Liver (tissue), 9 donors: ENCODE results near the gene KARS1. TPM values are rescaled to one million over a fixed set of nuclear protein-coding genes. Genes with fewer than 3 reads are reported as not detected.

Experiments used
- DNase-seq: peaks from one replicate; pipeline ENCODE4 v3.0.0-alpha.2; 2017; ENCODE audit warnings: low spot score
- H3K27ac ChIP-seq, 2 donors: one replicate each; pipeline ENCODE4 v1.7.0; 2013; ENCODE audit warnings: inconsistent platforms in 2 of 2, low read length in 2 of 2, control low read depth in 1 of 2, low read depth in 1 of 2, mild to moderate bottlenecking in 1 of 2
- H3K27me3 ChIP-seq, 4 donors: one replicate each; pipeline versions ENCODE4 v1.6.1 to v1.7.0; 2013; ENCODE audit warnings: low read length in 3 of 4, inconsistent platforms in 1 of 4, mild to moderate bottlenecking in 1 of 4, moderate library complexity in 1 of 4; ENCODE audit not compliant: control insufficient read depth in 4 of 4, insufficient read depth in 4 of 4
- H3K36me3 ChIP-seq, 4 donors: one replicate each; pipeline versions ENCODE4 v1.6.1 to v1.7.0; 2013; ENCODE audit warnings: low read length in 3 of 4, mild to moderate bottlenecking in 3 of 4, low read depth in 1 of 4, moderate library complexity in 1 of 4; ENCODE audit not compliant: control insufficient read depth in 4 of 4, insufficient read depth in 3 of 4
- H3K4me1 ChIP-seq, 4 donors: one replicate each; pipeline versions ENCODE4 v1.6.1 to v1.7.0; 2013; ENCODE audit warnings: low read length in 3 of 4, mild to moderate bottlenecking in 3 of 4, moderate library complexity in 1 of 4; ENCODE audit not compliant: control insufficient read depth in 4 of 4, insufficient read depth in 4 of 4
- H3K4me3 ChIP-seq, 3 donors: one replicate each; pipeline versions ENCODE4 v1.6.1 to v1.7.0; 2013; ENCODE audit warnings: low read length in 3 of 3, control low read depth in 1 of 3, low read depth in 1 of 3, mild to moderate bottlenecking in 1 of 3
- H3K9ac ChIP-seq, 2 donors: one replicate each; pipeline ENCODE4 v1.7.0; 2013; ENCODE audit warnings: low read length in 2 of 2, mild to moderate bottlenecking in 2 of 2, moderate library complexity in 2 of 2, control low read depth in 1 of 2, low read depth in 1 of 2
- H3K9me3 ChIP-seq, 4 donors: one replicate each; pipeline versions ENCODE4 v1.6.1 to v1.7.0; 2013; ENCODE audit warnings: low read length in 3 of 4; ENCODE audit not compliant: control insufficient read depth in 4 of 4
- ATF3 ChIP-seq: IDR thresholded peaks from 2 replicates; pipeline ENCODE4 v1.6.1; 2016; ENCODE audit warnings: antibody characterized with exemption
- CTCF ChIP-seq: fragments of 150-350 bp; IDR thresholded peaks from 2 replicates; pipeline ENCODE4 v1.5.1; 2017; ENCODE audit warnings: improper control_type of control experiment, low read depth, low read length; ENCODE audit not compliant: missing input control
- EGR1 ChIP-seq, 2 donors: IDR thresholded peaks; 2 replicates each; pipeline ENCODE4 v1.6.1; 2016 to 2018; ENCODE audit warnings: antibody characterized with exemption in 2 of 2, low read depth in 2 of 2
- FOXA1 ChIP-seq: IDR thresholded peaks from 2 replicates; pipeline ENCODE4 v1.6.1; 2016; ENCODE audit warnings: antibody characterized with exemption
- FOXA2 ChIP-seq: IDR thresholded peaks from 2 replicates; pipeline ENCODE4 v1.6.1; 2016; ENCODE audit warnings: antibody characterized with exemption
- GABPA ChIP-seq, 2 donors: IDR thresholded peaks in 1 of 2; conservative IDR thresholded peaks in 1 of 2; 2 replicates each; pipeline ENCODE4 v1.6.1; 2016; ENCODE audit warnings: antibody characterized with exemption in 2 of 2, mild to moderate bottlenecking in 1 of 2, moderate library complexity in 1 of 2
- HNF4A ChIP-seq, 2 donors: conservative IDR thresholded peaks; 2 replicates each; pipeline ENCODE4 v1.6.1; 2016; ENCODE audit warnings: antibody characterized with exemption in 2 of 2, mild to moderate bottlenecking in 2 of 2
- HNF4G ChIP-seq: IDR thresholded peaks from 2 replicates; pipeline ENCODE4 v1.6.1; 2016; ENCODE audit warnings: antibody characterized with exemption
- JUND ChIP-seq, 2 donors: IDR thresholded peaks; 2 replicates each; pipeline ENCODE4 v1.6.1; 2016; ENCODE audit warnings: antibody characterized with exemption in 2 of 2
- NR2F2 ChIP-seq: IDR thresholded peaks from 2 replicates; pipeline ENCODE4 v1.6.1; 2016; ENCODE audit warnings: antibody characterized with exemption
- RAD21 ChIP-seq, 2 donors: IDR thresholded peaks; 2 replicates each; pipeline ENCODE4 v1.6.1; 2016; ENCODE audit warnings: antibody characterized with exemption in 2 of 2, mild to moderate bottlenecking in 2 of 2
- RXRA ChIP-seq, 2 donors: IDR thresholded peaks; 2 replicates each; pipeline ENCODE4 v1.6.1; 2017 to 2018; ENCODE audit warnings: antibody characterized with exemption in 2 of 2, mild to moderate bottlenecking in 1 of 2
- SP1 ChIP-seq: IDR thresholded peaks from 2 replicates; pipeline ENCODE4 v1.6.1; 2018; ENCODE audit warnings: antibody characterized with exemption, mild to moderate bottlenecking
- TAF1 ChIP-seq: conservative IDR thresholded peaks from 2 replicates; pipeline ENCODE4 v1.6.1; 2016; ENCODE audit warnings: antibody characterized with exemption, mild to moderate bottlenecking
- YY1 ChIP-seq: IDR thresholded peaks from 2 replicates; pipeline ENCODE4 v1.6.1; 2016; ENCODE audit warnings: antibody characterized with exemption, mild to moderate bottlenecking
- ZBTB33 ChIP-seq: IDR thresholded peaks from 2 replicates; pipeline ENCODE4 v1.6.1; 2016; ENCODE audit warnings: antibody characterized with exemption
- WGBS: extraction: QIAGEN DNeasy Blood & Tissue Kit; methylation state at CpG from one replicate; pipeline ENCODE4 v1.1.7; 2013; 5-methylcytosine and 5-hydroxymethylcytosine counted together
- polyA plus RNA-seq, 2 donors: library from polyadenylated mRNA; stranded (reverse) in 1 of 2; unstranded in 1 of 2; fragments of 200-250 nt in 1 of 2; fragments of >200 nt in 1 of 2; fragmentation: Nextera tagmentation in 1 of 2; extraction: Ambion mirVana in 1 of 2; gene quantifications; one replicate each; pipeline versions ENCODE4 v1.2.1 to v1.2.3, GENCODE V29; 2013 to 2015
- total RNA-seq, 2 donors: library from RNA; depleted of rRNA; stranded (reverse); fragments of >200 nt; gene quantifications; one replicate each; pipeline ENCODE4 v1.2.3, GENCODE V29; 2014
- TF ChIP-seq, protein P1 (sequence below): IDR thresholded peaks from 2 replicates; pipeline ENCODE4 v1.6.1; 2016; ENCODE audit warnings: antibody characterized with exemption
- TF ChIP-seq, protein P2 (sequence below): IDR thresholded peaks from 2 replicates; pipeline ENCODE4 v1.6.1; 2016; ENCODE audit warnings: antibody characterized with exemption, mild to moderate bottlenecking
- donor health status: healthy.
- donor health status: healthy.
- donor health status: healthy.
- donor health status: healthy.
- donor health status: healthy.

The KARS1 gene
- total and polyA plus RNA-seq, 4 donors: 47.3 to 65.5 (median 52.2) TPM

- TF ChIP-seq HNF4G (no peak), HNF4A (conservative IDR thresholded peaks at IDR 0.05) (no peak), FOXA2 (no peak)
- no peak overlapping the region for H3K9ac ChIP-seq
- no peaks in the 10 kb centered on the region for H3K27me3 ChIP-seq
- H3K27ac ChIP-seq: no peak overlapping the region
- no peak overlapping the region for H3K4me3 ChIP-seq
- peaks cover 5 to 42% (median 35%) of the 10 kb centered on the region in 4 donors for H3K36me3 ChIP-seq
- no peak for DNase-seq
- H3K9me3 ChIP-seq: no peaks in the 10 kb centered on the region
- H3K4me1 ChIP-seq: peaks cover 0 to 3% (median 0%) of the 10 kb centered on the region in 4 donors
- 95% methylated on average over 2 of the region's 2 CpGs for WGBS
Observed at GRCh38 chr16:75578725-75579124, 68.7 kb downstream of the KARS1 start.

GRCh38 chr16:75578212-75578611, 69.3 kb downstream of the KARS1 start:
- no peaks in the 10 kb centered on the region for H3K27me3 ChIP-seq
- no peak for TF ChIP-seq FOXA2
- TF ChIP-seq HNF4A (conservative IDR thresholded peaks at IDR 0.05): no peak
- TF ChIP-seq NR2F2: no peak
- no peak for TF ChIP-seq ZBTB33
- TF ChIP-seq CTCF: no peak
- no peak for TF ChIP-seq RAD21 (IDR thresholded peaks at IDR 0.05)
- no peak for TF ChIP-seq FOXA1
- no peak for TF ChIP-seq TAF1
- no peak for TF ChIP-seq JUND (IDR thresholded peaks at IDR 0.05)
- TF ChIP-seq, protein P1, sequence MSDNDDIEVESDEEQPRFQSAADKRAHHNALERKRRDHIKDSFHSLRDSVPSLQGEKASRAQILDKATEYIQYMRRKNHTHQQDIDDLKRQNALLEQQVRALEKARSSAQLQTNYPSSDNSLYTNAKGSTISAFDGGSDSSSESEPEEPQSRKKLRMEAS: no peak
- no peak for TF ChIP-seq ATF3
- TF ChIP-seq RXRA (IDR thresholded peaks at IDR 0.05): no peak
- no peak for TF ChIP-seq SP1
- TF ChIP-seq YY1: no peak
- TF ChIP-seq HNF4G: no peak
- no peak for TF ChIP-seq GABPA (IDR thresholded peaks at IDR 0.05 in 1 of 2, conservative IDR thresholded peaks at IDR 0.05 in 1 of 2)
- TF ChIP-seq, protein P2, sequence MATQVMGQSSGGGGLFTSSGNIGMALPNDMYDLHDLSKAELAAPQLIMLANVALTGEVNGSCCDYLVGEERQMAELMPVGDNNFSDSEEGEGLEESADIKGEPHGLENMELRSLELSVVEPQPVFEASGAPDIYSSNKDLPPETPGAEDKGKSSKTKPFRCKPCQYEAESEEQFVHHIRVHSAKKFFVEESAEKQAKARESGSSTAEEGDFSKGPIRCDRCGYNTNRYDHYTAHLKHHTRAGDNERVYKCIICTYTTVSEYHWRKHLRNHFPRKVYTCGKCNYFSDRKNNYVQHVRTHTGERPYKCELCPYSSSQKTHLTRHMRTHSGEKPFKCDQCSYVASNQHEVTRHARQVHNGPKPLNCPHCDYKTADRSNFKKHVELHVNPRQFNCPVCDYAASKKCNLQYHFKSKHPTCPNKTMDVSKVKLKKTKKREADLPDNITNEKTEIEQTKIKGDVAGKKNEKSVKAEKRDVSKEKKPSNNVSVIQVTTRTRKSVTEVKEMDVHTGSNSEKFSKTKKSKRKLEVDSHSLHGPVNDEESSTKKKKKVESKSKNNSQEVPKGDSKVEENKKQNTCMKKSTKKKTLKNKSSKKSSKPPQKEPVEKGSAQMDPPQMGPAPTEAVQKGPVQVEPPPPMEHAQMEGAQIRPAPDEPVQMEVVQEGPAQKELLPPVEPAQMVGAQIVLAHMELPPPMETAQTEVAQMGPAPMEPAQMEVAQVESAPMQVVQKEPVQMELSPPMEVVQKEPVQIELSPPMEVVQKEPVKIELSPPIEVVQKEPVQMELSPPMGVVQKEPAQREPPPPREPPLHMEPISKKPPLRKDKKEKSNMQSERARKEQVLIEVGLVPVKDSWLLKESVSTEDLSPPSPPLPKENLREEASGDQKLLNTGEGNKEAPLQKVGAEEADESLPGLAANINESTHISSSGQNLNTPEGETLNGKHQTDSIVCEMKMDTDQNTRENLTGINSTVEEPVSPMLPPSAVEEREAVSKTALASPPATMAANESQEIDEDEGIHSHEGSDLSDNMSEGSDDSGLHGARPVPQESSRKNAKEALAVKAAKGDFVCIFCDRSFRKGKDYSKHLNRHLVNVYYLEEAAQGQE: no peak
- no peak for TF ChIP-seq EGR1 (IDR thresholded peaks at IDR 0.05; ENCODE audit: low read depth in 2 of 2)
- H3K4me1 ChIP-seq: peaks cover 0 to 3% (median 0%) of the 10 kb centered on the region in 4 donors
- H3K9ac ChIP-seq: no peak overlapping the region
- no peak for DNase-seq
- H3K4me3 ChIP-seq: no peak overlapping the region
- no peak overlapping the region for H3K27ac ChIP-seq
- peaks cover 5 to 45% (median 39%) of the 10 kb centered on the region in 4 donors for H3K36me3 ChIP-seq
- H3K9me3 ChIP-seq: no peaks in the 10 kb centered on the region
- 96% methylated on average over 7 of the region's 7 CpGs for WGBS

Other genes starting within 250 kb of the KARS1 start
- gene CFDP1, start 214.2 kb downstream of the KARS1 start, total RNA-seq: 10 to 100 TPM; 20.5 to 34.4 TPM
- gene CFDP1, start 214.2 kb downstream of the KARS1 start, polyA plus RNA-seq: 10 to 100 TPM; 33.4 to 49.2 TPM
- 10 to 100 TPM; 19.2 to 25.4 TPM for gene TMEM170A, start 183.0 kb downstream of the KARS1 start, total RNA-seq
- gene TMEM170A, start 183.0 kb downstream of the KARS1 start, polyA plus RNA-seq: 10 to 100 TPM in 1 of 2 donors, 1 to 10 TPM in 1; 5.8 to 13.3 TPM
- under 1 TPM; under 0.01 to 0.17 TPM for gene CHST6, start 152.2 kb downstream of the KARS1 start, total RNA-seq
- not detected for gene CHST6, start 152.2 kb downstream of the KARS1 start, polyA plus RNA-seq
- not detected for gene CHST5, start 111.6 kb downstream of the KARS1 start, total RNA-seq
- not detected for gene CHST5, start 111.6 kb downstream of the KARS1 start, polyA plus RNA-seq
- 1 to 10 TPM; 2.0 to 2.1 TPM for gene TMEM231, start 91.4 kb downstream of the KARS1 start, total RNA-seq
- gene TMEM231, start 91.4 kb downstream of the KARS1 start, polyA plus RNA-seq: 1 to 10 TPM in 1 of 2 donors, under 1 TPM in 1; 0.60 to 1.9 TPM
- gene GABARAPL2, start 81.3 kb downstream of the KARS1 start, total RNA-seq: 10 to 100 TPM; 26.5 to 56.9 TPM
- 100 to 1,000 TPM in 1 of 2 donors, 10 to 100 TPM in 1; 66.1 to 123 TPM for gene GABARAPL2, start 81.3 kb downstream of the KARS1 start, polyA plus RNA-seq
- 10 to 100 TPM; 22.6 to 42.3 TPM for gene ADAT1, start 24.4 kb downstream of the KARS1 start, total RNA-seq
- 10 to 100 TPM; 13.2 to 14.3 TPM for gene ADAT1, start 24.4 kb downstream of the KARS1 start, polyA plus RNA-seq
- 10 to 100 TPM; 23.7 to 69.5 TPM for gene TERF2IP, start 108 bp upstream of the KARS1 start, total RNA-seq
- 10 to 100 TPM; 21.7 to 22.8 TPM for gene TERF2IP, start 108 bp upstream of the KARS1 start, polyA plus RNA-seq
- not detected for gene CPHXL2, start 29.3 kb upstream of the KARS1 start, total RNA-seq
- gene CPHXL2, start 29.3 kb upstream of the KARS1 start, polyA plus RNA-seq: not detected
- gene DUXB, start 53.8 kb upstream of the KARS1 start, total RNA-seq: under 1 TPM in 1 of 2 donors, not detected in 1; 0.42 TPM
- gene DUXB, start 53.8 kb upstream of the KARS1 start, polyA plus RNA-seq: not detected
- not detected for gene CPHXL, start 78.8 kb upstream of the KARS1 start, total RNA-seq
- gene CPHXL, start 78.8 kb upstream of the KARS1 start, polyA plus RNA-seq: not detected